H1 (cell line): ENCODE results near the gene TMEM120B.

ENCODE experiments used
- POLR2A ChIP-seq, 2 experiments: IDR thresholded peaks; 1 replicate in 1 of 2; 2 replicates in 1 of 2; pipeline ENCODE4 v1.6.1; 2011; ENCODE audit warnings: low read depth in 2 of 2, low read length in 2 of 2, mild to moderate bottlenecking in 2 of 2; ENCODE audit errors: control extremely low read depth in 1 of 2
- ZNF274 ChIP-seq: IDR thresholded peaks from 2 replicates; pipeline ENCODE4 v1.7.0; 2012; ENCODE audit warnings: low read length, borderline replicate concordance; ENCODE audit errors: extremely low read depth
- TF ChIP-seq, protein P1 (sequence below), 3 experiments: IDR thresholded peaks; 1 replicate in 2 of 3; 2 replicates in 1 of 3; pipeline versions ENCODE4 v1.5.1 to v1.6.1; 2011; ENCODE audit warnings: low read length in 3 of 3, mild to moderate bottlenecking in 3 of 3, inconsistent platforms in 2 of 3, low read depth in 1 of 3, moderate library complexity in 1 of 3; ENCODE audit not compliant: insufficient read depth in 1 of 3; ENCODE audit errors: control extremely low read depth in 1 of 3

DNA sequence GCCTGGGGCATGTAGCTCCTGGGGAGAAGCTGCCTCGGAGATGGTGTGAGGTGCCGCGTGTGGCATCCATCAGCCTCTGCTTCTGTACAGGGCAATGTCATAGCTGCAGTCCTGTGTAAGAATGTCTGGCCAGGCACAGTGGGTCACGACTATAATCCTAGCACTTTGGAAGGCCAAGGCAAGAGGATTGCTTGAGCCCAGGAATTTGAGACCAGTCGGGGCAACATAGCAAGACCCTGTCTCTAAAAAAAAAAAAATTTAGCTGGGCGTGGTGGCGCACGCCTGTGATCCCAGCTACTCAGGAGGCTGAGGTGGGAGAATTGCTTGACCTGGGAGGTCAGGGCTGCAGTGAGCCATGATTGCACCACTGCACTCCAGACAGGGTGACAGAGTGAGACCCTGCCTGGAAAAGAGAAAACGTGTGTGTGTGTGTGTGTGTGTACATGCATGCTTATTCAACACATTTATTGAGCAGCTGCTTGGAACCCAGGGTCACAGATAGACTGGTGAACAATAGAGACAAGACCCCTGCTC, 56.8 kb downstream of the TMEM120B start:
- TF ChIP-seq POLR2A (IDR thresholded peaks at IDR 0.05; ENCODE audit: control extremely low read depth in 1 of 2, low read depth in 2 of 2, low read length in 2 of 2) (no peak), ZNF274 (no peak)
- TF ChIP-seq, protein P1, sequence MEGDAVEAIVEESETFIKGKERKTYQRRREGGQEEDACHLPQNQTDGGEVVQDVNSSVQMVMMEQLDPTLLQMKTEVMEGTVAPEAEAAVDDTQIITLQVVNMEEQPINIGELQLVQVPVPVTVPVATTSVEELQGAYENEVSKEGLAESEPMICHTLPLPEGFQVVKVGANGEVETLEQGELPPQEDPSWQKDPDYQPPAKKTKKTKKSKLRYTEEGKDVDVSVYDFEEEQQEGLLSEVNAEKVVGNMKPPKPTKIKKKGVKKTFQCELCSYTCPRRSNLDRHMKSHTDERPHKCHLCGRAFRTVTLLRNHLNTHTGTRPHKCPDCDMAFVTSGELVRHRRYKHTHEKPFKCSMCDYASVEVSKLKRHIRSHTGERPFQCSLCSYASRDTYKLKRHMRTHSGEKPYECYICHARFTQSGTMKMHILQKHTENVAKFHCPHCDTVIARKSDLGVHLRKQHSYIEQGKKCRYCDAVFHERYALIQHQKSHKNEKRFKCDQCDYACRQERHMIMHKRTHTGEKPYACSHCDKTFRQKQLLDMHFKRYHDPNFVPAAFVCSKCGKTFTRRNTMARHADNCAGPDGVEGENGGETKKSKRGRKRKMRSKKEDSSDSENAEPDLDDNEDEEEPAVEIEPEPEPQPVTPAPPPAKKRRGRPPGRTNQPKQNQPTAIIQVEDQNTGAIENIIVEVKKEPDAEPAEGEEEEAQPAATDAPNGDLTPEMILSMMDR (IDR thresholded peaks at IDR 0.05; ENCODE audit: control extremely low read depth in 1 of 3, insufficient read depth in 1 of 3, low read depth in 1 of 3, low read length in 3 of 3), result no peak
